PC-3 (cell line): ENCODE results near the gene FAM221A.

ENCODE experiments used
- CTCF ChIP-seq: fragments of 300-600 bp; sonication (generic); conservative IDR thresholded peaks from 2 replicates; pipeline ENCODE4 v1.5.1; 2017; ENCODE audit warnings: antibody characterized with exemption, low read depth, mild to moderate bottlenecking, low read length
- EZH2phosphoT487 ChIP-seq: fragments of 300-600 bp; sonication (generic); IDR thresholded peaks from 2 replicates; pipeline ENCODE4 v1.6.1; 2018; ENCODE audit warnings: mild to moderate bottlenecking, antibody characterized with exemption, low read length, borderline replicate concordance

- no peak for TF ChIP-seq CTCF
- TF ChIP-seq EZH2phosphoT487: no peak
These were observed 46.6 kb upstream of the FAM221A start for GRCh38 chr7:23633417-23633816.
